Neural cell (in vitro differentiated cells): ENCODE measurements around the gene CUX1. TPM values are rescaled to one million over a fixed set of nuclear protein-coding genes. Genes with fewer than 3 reads are reported as not detected.
"Not testable (repeated sequence)": the region's sequence is repeated elsewhere in the genome, so short reads cannot be mapped to it uniquely, and the experiment has no call there.

Source experiments
- H2AFZ ChIP-seq: fragments of 200-600, 300-800 bp; sonication (generic), shearing (Covaris generic); 2 replicates; pipeline ENCODE4 v1.6.0; 2014; ENCODE audit warnings: low read depth, mild to moderate bottlenecking, antibody characterized with exemption, low read length, moderate library complexity
- H3F3A ChIP-seq: fragments of 200-600 bp; shearing (Covaris generic); 2 replicates; pipeline ENCODE4 v1.6.1; 2016; ENCODE audit warnings: mild to moderate bottlenecking, moderate library complexity, mixed read lengths, antibody characterized with exemption, low read length; ENCODE audit not compliant: insufficient read depth, poor library complexity, severe bottlenecking
- H3K27ac ChIP-seq: fragments of 200-600, 300-800 bp; sonication (generic), shearing (Covaris generic); 2 replicates; pipeline ENCODE4 v1.5.1; 2014; ENCODE audit warnings: mild to moderate bottlenecking, low read length, moderate library complexity
- H3K27me3 ChIP-seq: fragments of 300-800, 200-600 bp; sonication (generic), shearing (Covaris generic); 2 replicates; pipeline ENCODE4 v1.6.0; 2014; ENCODE audit warnings: mild to moderate bottlenecking, low read depth, low read length, moderate library complexity; ENCODE audit not compliant: insufficient read depth
- H3K36me3 ChIP-seq: fragments of 300-800, 200-600 bp; sonication (generic), shearing (Covaris generic); 2 replicates; pipeline ENCODE4 v1.5.1; 2014; ENCODE audit warnings: mild to moderate bottlenecking, antibody characterized with exemption, low read length, moderate library complexity; ENCODE audit not compliant: insufficient read depth
- H3K4me2 ChIP-seq: fragments of 300-800, 200-600 bp; sonication (generic), shearing (Covaris generic); 2 replicates; pipeline ENCODE4 v1.6.0; 2014; ENCODE audit warnings: mild to moderate bottlenecking, low read length
- H3K4me3 ChIP-seq: fragments of 300-800, 200-600 bp; sonication (generic), shearing (Covaris generic); 2 replicates; pipeline ENCODE4 v1.5.1; 2014; ENCODE audit warnings: mild to moderate bottlenecking, low read length, moderate library complexity
- H3K79me2 ChIP-seq: fragments of 200-600 bp; shearing (Covaris generic); replicated peaks from 2 replicates; pipeline ENCODE4 v1.6.0; 2014; ENCODE audit warnings: mild to moderate bottlenecking, low read length, moderate library complexity; ENCODE audit not compliant: insufficient read depth
- H3K9ac ChIP-seq: fragments of 300-800, 200-600 bp; sonication (generic), shearing (Covaris generic); 2 replicates; pipeline ENCODE4 v1.6.1; 2016; ENCODE audit warnings: mild to moderate bottlenecking, low read length, mixed read lengths
- H3K9me2 ChIP-seq: fragments of 200-600 bp; shearing (Covaris generic); 2 replicates; pipeline ENCODE4 v1.6.1; 2016; ENCODE audit warnings: mild to moderate bottlenecking, low read length, mixed read lengths; ENCODE audit not compliant: insufficient read depth
- H3K9me3 ChIP-seq: fragments of 200-600, 300-800 bp; sonication (generic), shearing (Covaris generic); 2 replicates; pipeline ENCODE4 v1.6.1; 2016; ENCODE audit warnings: mild to moderate bottlenecking, mixed run types, low read length, moderate library complexity, mixed read lengths
- H4K20me1 ChIP-seq: fragments of 200-600 bp; shearing (Covaris generic); 2 replicates; pipeline ENCODE4 v1.6.1; 2016; ENCODE audit warnings: mild to moderate bottlenecking, mixed run types; ENCODE audit not compliant: insufficient read depth
- CTCF ChIP-seq: fragments of 450-650 bp; IDR thresholded peaks from 2 replicates; pipeline ENCODE4 v1.5.1; 2014; ENCODE audit warnings: antibody characterized with exemption, mild to moderate bottlenecking, moderate library complexity; ENCODE audit not compliant: poor library complexity, severe bottlenecking
- EP300 ChIP-seq: fragments of 450-650 bp; conservative IDR thresholded peaks from 2 replicates; pipeline ENCODE4 v1.6.1; 2014; ENCODE audit warnings: antibody characterized with exemption, mild to moderate bottlenecking, moderate library complexity; ENCODE audit not compliant: poor library complexity, severe bottlenecking
- EZH2 ChIP-seq: fragments of 200-600, 300-800 bp; shearing (Covaris generic), sonication (generic); IDR thresholded peaks from 2 replicates; pipeline ENCODE4 v1.6.1; 2014; ENCODE audit warnings: antibody characterized with exemption, low read length, borderline replicate concordance, mild to moderate bottlenecking; ENCODE audit not compliant: insufficient read depth, poor library complexity, severe bottlenecking
- MXI1 ChIP-seq: fragments of 450-650 bp; conservative IDR thresholded peaks from 2 replicates; pipeline ENCODE4 v1.6.1; 2014; ENCODE audit warnings: antibody characterized with exemption, mild to moderate bottlenecking; ENCODE audit not compliant: poor library complexity, severe bottlenecking
- POLR2AphosphoS5 ChIP-seq: IDR thresholded peaks from 2 replicates; pipeline ENCODE4 v1.6.1; 2012
- RAD21 ChIP-seq: fragments of 450-650 bp; conservative IDR thresholded peaks from 2 replicates; pipeline ENCODE4 v1.6.1; 2014; ENCODE audit warnings: antibody characterized with exemption, mild to moderate bottlenecking, moderate library complexity
- REST ChIP-seq: IDR thresholded peaks from 2 replicates; pipeline ENCODE4 v1.6.1; 2012; ENCODE audit warnings: borderline replicate concordance
- SMC3 ChIP-seq: fragments of 450-650 bp; conservative IDR thresholded peaks from 2 replicates; pipeline ENCODE4 v1.6.1; 2014; ENCODE audit warnings: antibody characterized with exemption, mild to moderate bottlenecking, moderate library complexity; ENCODE audit not compliant: poor library complexity
- TAF1 ChIP-seq: IDR thresholded peaks from 2 replicates; pipeline ENCODE4 v1.6.1; 2012; ENCODE audit warnings: low read depth
- polyA plus RNA-seq: library from polyadenylated mRNA; depleted of rRNA; stranded (reverse); fragments of >200 nt; gene quantifications from 2 replicates; pipeline ENCODE4 v1.2.3, GENCODE V29; 2014

Gene CUX1
- polyA plus RNA-seq, 1 donor from 2014 or later: 26.6 TPM

- Histone ChIP-seq H4K20me1 (no peaks in the 10 kb centered on the region), H3K9me3 (no peaks in the 10 kb centered on the region), H2AFZ (no peak overlapping the region), H3F3A (no peaks in the 10 kb centered on the region), H3K9ac (no peak overlapping the region), H3K9me2 (no peaks in the 10 kb centered on the region), H3K4me3 (no peak overlapping the region), H3K4me2 (no peak overlapping the region), H3K36me3 (no peaks in the 10 kb centered on the region), H3K27ac (no peak overlapping the region), H3K27me3 (no peaks in the 10 kb centered on the region), H3K79me2 (peaks cover 66% of the 10 kb centered on the region)
- TF ChIP-seq POLR2AphosphoS5 (no peak), EZH2 (no peak), MXI1 (no peak), CTCF (no peak), SMC3 (no peak), RAD21 (no peak), TAF1 (no peak), REST (no peak)
Measured at GRCh38 chr7:101835136-101835535, 17.7 kb downstream of the CUX1 start.

GRCh38 chr7:101837433-101837832 is 20.0 kb downstream of the CUX1 start:
- H3K36me3 ChIP-seq, H2AFZ ChIP-seq, H3K9me2 ChIP-seq, H3K27me3 ChIP-seq, H3K4me2 ChIP-seq, H3K4me3 ChIP-seq, H3K9ac ChIP-seq, H3K9me3 ChIP-seq, H4K20me1 ChIP-seq, H3F3A ChIP-seq, H3K27ac ChIP-seq: not testable (repeated sequence)
- peaks cover 65% of the 10 kb centered on the region for H3K79me2 ChIP-seq

GRCh38 chr7:101838837-101839483 is 21.5 kb downstream of the CUX1 start:
- peaks cover 65% of the 10 kb centered on the region for H3K79me2 ChIP-seq
- H4K20me1 ChIP-seq: no peaks in the 10 kb centered on the region
- no peaks in the 10 kb centered on the region for H3K27me3 ChIP-seq
- no peak overlapping the region for H3K9ac ChIP-seq
- no peak overlapping the region for H3K27ac ChIP-seq
- no peaks in the 10 kb centered on the region for H3F3A ChIP-seq
- no peak overlapping the region for H3K4me3 ChIP-seq
- no peak for TF ChIP-seq EP300
- H2AFZ ChIP-seq: no peak overlapping the region
- H3K36me3 ChIP-seq: no peaks in the 10 kb centered on the region
- no peaks in the 10 kb centered on the region for H3K9me2 ChIP-seq
- H3K4me2 ChIP-seq: no peak overlapping the region
- no peaks in the 10 kb centered on the region for H3K9me3 ChIP-seq
